CD4-positive, alpha-beta T cell (primary cell): Measurements from ENCODE around the gene MPIG6B. TPM values are rescaled to one million over a fixed set of nuclear protein-coding genes. Genes with fewer than 3 reads are reported as not detected.

Experiments
- ATAC-seq: fragments of 200-7000 bp; cut with Tn5 transposase; one replicate; pipeline ENCODE4 v1.10.0; 2022; ENCODE audit warnings: mild to moderate bottlenecking; ENCODE audit not compliant: poor library complexity
- CTCF ChIA-PET: fragments of 350-600 bp; sonication (Branson Sonifier 250); formaldehyde crosslinking; loops from one replicate; lab custom pipeline; 2021; ENCODE audit warnings: antibody characterized with exemption, inconsistent platforms; lab: Charles Lee
- POLR2A ChIA-PET: fragments of 350-600 bp; sonication (Branson Sonifier 250); formaldehyde crosslinking; loops from one replicate; lab custom pipeline; 2021; ENCODE audit warnings: antibody characterized with exemption, inconsistent platforms; lab: Charles Lee
- DNase-seq, 14 experiments: peaks; one replicate each; pipeline ENCODE4 v3.0.0-alpha.2; 2013 to 2020; ENCODE audit warnings: mixed read lengths in 2 of 14
- H3K27ac ChIP-seq, 2 donors: one replicate each; pipeline versions ENCODE4 v1.5.1 to v1.7.0; 2013; ENCODE audit warnings: low read length in 2 of 2, low read depth in 1 of 2, mild to moderate bottlenecking in 1 of 2
- H3K27me3 ChIP-seq, 2 experiments: 1 replicate in 1 of 2; 2 replicates in 1 of 2; pipeline versions ENCODE4 v1.6.1 to v1.7.0; 2013; ENCODE audit warnings: low read length in 2 of 2, control low read depth in 1 of 2, mild to moderate bottlenecking in 1 of 2, moderate library complexity in 1 of 2; ENCODE audit not compliant: insufficient read depth in 2 of 2, control insufficient read depth in 1 of 2
- H3K36me3 ChIP-seq: one replicate; pipeline ENCODE4 v1.6.1; 2013; ENCODE audit warnings: low read length, control low read depth; ENCODE audit not compliant: insufficient read depth
- H3K4me1 ChIP-seq: one replicate; pipeline ENCODE4 v1.6.1; 2013; ENCODE audit warnings: low read length, control low read depth; ENCODE audit not compliant: insufficient read depth
- H3K4me3 ChIP-seq: one replicate; pipeline ENCODE4 v1.5.1; 2013; ENCODE audit warnings: mild to moderate bottlenecking, low read length, moderate library complexity
- H3K9me3 ChIP-seq, 2 experiments: 1 replicate in 1 of 2; 2 replicates in 1 of 2; pipeline versions ENCODE4 v1.6.1 to v1.7.0; 2013; ENCODE audit warnings: low read length in 2 of 2, mild to moderate bottlenecking in 2 of 2, control low read depth in 1 of 2, moderate library complexity in 1 of 2; ENCODE audit not compliant: control insufficient read depth in 1 of 2, insufficient read depth in 1 of 2
- H3K27ac Mint-ChIP-seq: one replicate; pipeline ENCODE4 v1.8.0; 2020; ENCODE audit warnings: mixed read lengths
- H3K27me3 Mint-ChIP-seq: one replicate; pipeline ENCODE4 v1.8.0; 2021; ENCODE audit warnings: mixed read lengths
- H3K36me3 Mint-ChIP-seq: one replicate; pipeline ENCODE4 v1.8.0; 2021; ENCODE audit warnings: low read depth, mixed read lengths
- H3K4me1 Mint-ChIP-seq: one replicate; pipeline ENCODE4 v1.8.0; 2021; ENCODE audit warnings: low read depth, mixed read lengths
- H3K4me3 Mint-ChIP-seq: one replicate; pipeline ENCODE4 v1.8.0; 2020; ENCODE audit warnings: mild to moderate bottlenecking, mixed read lengths
- H3K9me3 Mint-ChIP-seq: one replicate; pipeline ENCODE4 v1.8.0; 2020; ENCODE audit warnings: mixed read lengths
- CTCF ChIP-seq: fragments of 200-600 bp; IDR thresholded peaks from one replicate; pipeline ENCODE4 v1.8.0; 2022; ENCODE audit warnings: antibody characterized with exemption, mild to moderate bottlenecking
- intact Hi-C, 2 experiments: fragments of 100-400 bp; cut with DNase I in 1 of 2; cut with micrococcal nuclease in 1 of 2; formaldehyde crosslinking; loops; one replicate each; pipeline versions ENCODE4 v1.15.1 to v1.9.0; 2023 to 2025; cut with DNase I, micrococcal nuclease
- total RNA-seq, 174 experiments: library from RNA in 2 of 174; stranded (reverse) in 2 of 174; gene quantifications; one replicate each; pipeline ENCODE4 v1.2.3 and lab custom pipeline; 2021 to 2026

Gene MPIG6B
- total RNA-seq, 2 experiments from 2014 or later, result 0.11 to 0.17 TPM

- Histone ChIP-seq H3K4me1 (peaks cover 6% of the 10 kb centered on the region), H3K9me3 (no peaks in the 10 kb centered on the region), H3K27ac (no peak overlapping the region), H3K4me3 (no peak overlapping the region), H3K36me3 (no peaks in the 10 kb centered on the region), H3K27me3 (no peaks in the 10 kb centered on the region)
- ATAC-seq (no peak), DNase-seq (no peak)
- intact Hi-C loops, result no loop called here
- no peaks in the 10 kb centered on the region for H3K36me3 Mint-ChIP-seq
- POLR2A ChIA-PET, result no interaction called here
- H3K27me3 Mint-ChIP-seq, result no peaks in the 10 kb centered on the region
- CTCF ChIA-PET, result interaction anchor here (0.6 kb wide), 1 partner anchor 602 kb away, joined by 3 read pairs; no protein-coding TSS in a partner anchor
- TF ChIP-seq CTCF, result no peak
- H3K9me3 Mint-ChIP-seq, result no peaks in the 10 kb centered on the region
- no peaks in the 10 kb centered on the region for H3K4me1 Mint-ChIP-seq
- H3K27ac Mint-ChIP-seq, result no peak overlapping the region
- no peak overlapping the region for H3K4me3 Mint-ChIP-seq
Measured at GRCh38 chr6:31720196-31720770, 2.9 kb upstream of the MPIG6B start.

GRCh38 chr6:31721351-31722020 is 1.7 kb upstream of the MPIG6B start, which contains the start of gene LY6G6C:
Gene LY6G6C, minus strand, starts transcription at chr6:31721746. Its CDS starts 67 bp downstream, at chr6:31721679.
- Histone ChIP-seq H3K36me3 (no peaks in the 10 kb centered on the region), H3K4me3 (no peak within 1 kb of the TSS), H3K27ac (no peak within 1 kb of the TSS), H3K4me1 (peaks cover 15% of the 10 kb centered on the region), H3K9me3 (no peaks in the 10 kb centered on the region), H3K27me3 (no peaks in the 10 kb centered on the region)
- Mint-ChIP-seq H3K36me3 (peaks cover under 1% of the 10 kb centered on the region), H3K4me1 (peaks cover 10% of the 10 kb centered on the region), H3K27me3 (no peaks in the 10 kb centered on the region), H3K27ac (no peak within 1 kb of the TSS), H3K4me3 (no peak within 1 kb of the TSS), H3K9me3 (no peaks in the 10 kb centered on the region)
- ChIA-PET POLR2A (no interaction called here), CTCF (no interaction called here)
- intact Hi-C loops, result no loop called here
- no peak for ATAC-seq
- TF ChIP-seq CTCF, result no peak
- DNase-seq, result no peak

- DNase-seq (no peak), ATAC-seq (no peak)
- Histone ChIP-seq H3K4me3 (no peak overlapping the region), H3K9me3 (no peaks in the 10 kb centered on the region), H3K4me1 (peaks cover 18% of the 10 kb centered on the region), H3K27ac (no peak overlapping the region), H3K36me3 (no peaks in the 10 kb centered on the region), H3K27me3 (no peaks in the 10 kb centered on the region)
- no peak for TF ChIP-seq CTCF
- intact Hi-C loops, result no loop called here
- Mint-ChIP-seq H3K27me3 (no peaks in the 10 kb centered on the region), H3K4me1 (peaks cover 17% of the 10 kb centered on the region), H3K4me3 (no peak overlapping the region), H3K36me3 (peaks cover 6% of the 10 kb centered on the region), H3K9me3 (no peaks in the 10 kb centered on the region), H3K27ac (no peak overlapping the region)
- ChIA-PET POLR2A (no interaction called here), CTCF (no interaction called here)
Measured at GRCh38 chr6:31722173-31722572, 1.0 kb upstream of the MPIG6B start.
